K562 (cell line): ENCODE data around the gene CALHM4. TPM values are rescaled to one million over a fixed set of nuclear protein-coding genes. Genes with fewer than 3 reads are reported as not detected.

ENCODE experiments used
- ATAC-seq: fragments of 200-7000 bp; cut with Tn5 transposase; 3 replicates; pipeline ENCODE4 v1.9.1; 2020; ENCODE audit warnings: moderate library complexity
- BruUV-seq: library from RNA; stranded (reverse); fragments of 400-500 nt; replicated peaks from 2 replicates; lab custom pipeline; 2021; lab: Mats Ljungman, UMichigan
- CTCF ChIA-PET: fragments of 300-600 bp; formaldehyde crosslinking; extraction: SDS; loops from one replicate; lab custom pipeline; 2021; ENCODE audit warnings: low intra/inter-chr PET ratio; lab: Yijun Ruan, JAX
- POLR2A ChIA-PET: fragments of 300-600, 350-650 bp; sonication (Branson Sonifier 250); formaldehyde crosslinking; extraction: SDS; loops from one replicate; lab custom pipeline; 2021; ENCODE audit warnings: antibody characterized with exemption, inconsistent platforms; lab: Yijun Ruan, JAX
- DNase-seq, 4 experiments: peaks; one replicate each; pipeline versions ENCODE4 v3.0.0 to v3.0.0-alpha.2; 2011 to 2018; ENCODE audit warnings: low spot score in 3 of 4, mixed read lengths in 3 of 4; ENCODE audit errors: extremely low read depth in 1 of 4
- FAIRE-seq: peaks from 2 replicates; lab custom pipeline; 2011; peaks lifted over from hg19 to GRCh38; lab: Jason Lieb, UNC
- H2AFZ ChIP-seq: 2 replicates; pipeline ENCODE4 v1.6.0; 2011; ENCODE audit warnings: low read depth, low read length, control low read depth, inconsistent platforms
- H3K27ac ChIP-seq: fragments of 200-600 bp; 3 replicates; pipeline ENCODE4 v1.8.0; 2011; ENCODE audit warnings: low read depth, mild to moderate bottlenecking, control low read depth, inconsistent platforms, low read length, moderate library complexity, mixed read lengths; ENCODE audit errors: extremely low read depth
- H3K27me3 ChIP-seq, 2 experiments: fragments of 300-600 bp in 1 of 2; 2 replicates in 1 of 2; 3 replicates in 1 of 2; pipeline versions ENCODE4 v1.6.0 to v1.8.0; 2011; ENCODE audit warnings: inconsistent platforms in 2 of 2, low read length in 2 of 2, mild to moderate bottlenecking in 1 of 2, mixed read lengths in 1 of 2, moderate library complexity in 1 of 2; ENCODE audit not compliant: control insufficient read depth in 2 of 2, insufficient read depth in 2 of 2
- H3K36me3 ChIP-seq: fragments of 300-600 bp; 3 replicates; pipeline ENCODE4 v1.8.0; 2011; ENCODE audit warnings: mild to moderate bottlenecking, low read length, inconsistent platforms; ENCODE audit not compliant: control insufficient read depth, insufficient read depth
- H3K4me1 ChIP-seq, 2 experiments: fragments of 200-600 bp in 1 of 2; replicated peaks in 1 of 2; 2 replicates in 1 of 2; 3 replicates in 1 of 2; pipeline versions ENCODE4 v1.5.1 to v1.8.0; 2011; ENCODE audit warnings: inconsistent platforms in 2 of 2, low read length in 2 of 2, mild to moderate bottlenecking in 1 of 2, mixed read lengths in 1 of 2, moderate library complexity in 1 of 2; ENCODE audit not compliant: control insufficient read depth in 2 of 2, insufficient read depth in 2 of 2
- H3K4me2 ChIP-seq: 2 replicates; pipeline ENCODE4 v1.6.1; 2011; ENCODE audit warnings: low read length, control low read depth, inconsistent platforms, mixed read lengths; ENCODE audit not compliant: insufficient read depth
- H3K4me3 ChIP-seq: fragments of 200-600 bp; sonication (generic), shearing (Covaris generic); 2 replicates; pipeline ENCODE4 v1.5.1; 2016; ENCODE audit warnings: control low read depth, inconsistent platforms
- H3K79me2 ChIP-seq: fragments of 200-600 bp; 3 replicates; pipeline ENCODE4 v1.8.0; 2011; ENCODE audit warnings: low read length, inconsistent platforms; ENCODE audit not compliant: control insufficient read depth, insufficient read depth
- H3K9ac ChIP-seq, 2 experiments: 2 replicates each; pipeline versions ENCODE4 v1.6.0 to v1.6.1; 2011; ENCODE audit warnings: low read depth in 2 of 2, low read length in 2 of 2, control low read depth in 1 of 2, inconsistent platforms in 1 of 2, mild to moderate bottlenecking in 1 of 2, mixed read lengths in 1 of 2; ENCODE audit not compliant: insufficient read depth in 1 of 2
- H3K9me1 ChIP-seq: one replicate; pipeline ENCODE4 v1.6.0; 2011; ENCODE audit warnings: inconsistent platforms, mild to moderate bottlenecking, low read length, moderate library complexity; ENCODE audit not compliant: control insufficient read depth, insufficient read depth
- H3K9me3 ChIP-seq: replicated peaks from 2 replicates; pipeline ENCODE4 v1.5.1; 2011; ENCODE audit warnings: low read depth, low read length, inconsistent platforms; ENCODE audit not compliant: control insufficient read depth, insufficient read depth
- H4K20me1 ChIP-seq: replicated peaks from 2 replicates; pipeline ENCODE4 v1.6.1; 2011; ENCODE audit warnings: low read length, inconsistent platforms, mixed read lengths; ENCODE audit not compliant: control insufficient read depth, insufficient read depth
- AFF1 ChIP-seq, 2 experiments: fragments of 450-650 bp; IDR thresholded peaks; 2 replicates each; pipeline ENCODE4 v1.6.1; 2018; ENCODE audit warnings: mild to moderate bottlenecking in 2 of 2, low read depth in 1 of 2; ENCODE audit not compliant: partially characterized antibody in 2 of 2
- MIER1 ChIP-seq: fragments of 450-650 bp; IDR thresholded peaks from 2 replicates; pipeline ENCODE4 v1.6.1; 2016; ENCODE audit warnings: antibody characterized with exemption, mild to moderate bottlenecking, low read depth
- MYNN ChIP-seq, 2 experiments: sonication (generic); formaldehyde crosslinking in 1 of 2; IDR thresholded peaks; 2 replicates each; pipeline versions ENCODE4 v1.5.0 to v1.6.1; 2016 to 2020; ENCODE audit warnings: antibody characterized with exemption in 1 of 2, missing genetic modification reagents in 1 of 2
- SMARCC2 ChIP-seq: fragments of 450-650 bp; IDR thresholded peaks from 2 replicates; pipeline ENCODE4 v1.6.1; 2017; ENCODE audit warnings: antibody characterized with exemption, moderate library complexity, mild to moderate bottlenecking, low read depth
- ZFX ChIP-seq: sonication (generic); formaldehyde crosslinking; IDR thresholded peaks from 2 replicates; pipeline ENCODE4 v1.8.0; 2022; ENCODE audit warnings: mild to moderate bottlenecking, missing genetic modification reagents, moderate library complexity
- ZNF212 ChIP-seq: fragments of 450-650 bp; formaldehyde crosslinking; IDR thresholded peaks from 2 replicates; pipeline ENCODE4 v1.4.0; 2020; ENCODE audit warnings: mild to moderate bottlenecking
- ZNF584 ChIP-seq: fragments of 200-800 bp; sonication (Bioruptor generic); IDR thresholded peaks from 2 replicates; pipeline ENCODE4 v1.6.1; 2016; ENCODE audit warnings: low read depth, mild to moderate bottlenecking, missing genetic modification characterization, missing compliant biosample characterization
- ZNF766 ChIP-seq: fragments of 200-800 bp; sonication (Bioruptor generic); conservative IDR thresholded peaks from 2 replicates; pipeline ENCODE4 v1.6.1; 2016; ENCODE audit warnings: missing genetic modification characterization, missing compliant biosample characterization
- WGBS: fragments of 100-300 bp; shearing (Covaris generic); methylation state at CpG from one replicate; pipeline ENCODE4 v1.1.6; 2016; ENCODE audit warnings: low coverage, mixed read lengths; ENCODE audit not compliant: insufficient coverage; ENCODE audit errors: missing lambda C conversion rate; 5-methylcytosine and 5-hydroxymethylcytosine counted together
- in situ Hi-C: fragments of 300-500 bp; cut with MboI; formaldehyde crosslinking; loops from 4 replicates; pipeline ENCODE4 v1.15.0; 2018; ENCODE audit warnings: inconsistent platforms, mixed read lengths
- intact Hi-C: fragments of 100-400 bp; cut with micrococcal nuclease; formaldehyde crosslinking; loops from 2 replicates; pipeline ENCODE4 v1.14.2; 2022
- polyA plus RNA-seq, 8 experiments: library from polyadenylated mRNA; depleted of rRNA in 4 of 8; stranded (reverse) in 5 of 8; unstranded in 3 of 8; fragments of >200 nt; fragmentation: Nextera tagmentation in 2 of 8; fragmentation: Illumina TruSeq in 1 of 8; extraction: Ambion mirVana in 2 of 8; extraction: Trizol in 1 of 8; gene quantifications; 2 replicates each; pipeline versions ENCODE4 v1.2.1 to v1.2.3, GENCODE V29; 2011 to 2014; ENCODE audit warnings: inconsistent platforms in 1 of 8, missing spikeins in 1 of 8
- total RNA-seq, 7 experiments: library from RNA; depleted of rRNA in 6 of 7; stranded (reverse); fragments of >200 nt in 6 of 7; fragmentation: Illumina TruSeq in 2 of 7; extraction: Trizol in 2 of 7; gene quantifications; 2 replicates each; pipeline versions ENCODE4 v1.2.1 to v1.2.3, GENCODE V29; 2011 to 2021; ENCODE audit warnings: low replicate concordance in 1 of 7

The CALHM4 gene
- total and polyA plus RNA-seq, 9 of the 15 experiments (the other 6 are each of a cell fraction or from before 2014, with no cell fraction given), result not detected

GRCh38 chr6:116596815-116597214, 43.3 kb downstream of the CALHM4 start:
- peaks cover 22% of the 10 kb centered on the region; the same call in 2 of the 3 replicates for H3K36me3 ChIP-seq
- H3K4me2 ChIP-seq, result no peak overlapping the region
- peak in 3 of 4 experiments; percentile 17 to 34 (median 19) for DNase-seq
- in situ Hi-C loops, result no loop called here
- no peak overlapping the region for H2AFZ ChIP-seq
- no peaks in the 10 kb centered on the region for H3K27me3 ChIP-seq
- CTCF ChIA-PET, result no interaction called here
- no peaks in the 10 kb centered on the region for H3K79me2 ChIP-seq
- no peak overlapping the region for H3K27ac ChIP-seq
- intact Hi-C loops, result no loop called here
- no peaks in the 10 kb centered on the region for H3K9me1 ChIP-seq
- peak; percentile 49; the same call in 1 of the 3 replicates for ATAC-seq
- no peak for FAIRE-seq
- H3K4me3 ChIP-seq, result no peak overlapping the region
- BruUV-seq, result no TSS peak
- POLR2A ChIA-PET, result interaction anchor here (1.1 kb wide), 1 partner anchor 26 kb away, joined by 3 read pairs; the partner anchor contains the start of gene RWDD1
- 21% methylated on average over 2 of the region's 4 CpGs for WGBS
- no peak overlapping the region for H3K9ac ChIP-seq
- no peaks in the 10 kb centered on the region for H4K20me1 ChIP-seq
- H3K9me3 ChIP-seq, result no peaks in the 10 kb centered on the region
- no peaks in the 10 kb centered on the region for H3K4me1 ChIP-seq
- TF ChIP-seq MIER1 (peak; percentile 92), SMARCC2 (no peak), AFF1 (IDR thresholded peaks at IDR 0.05; ENCODE audit: low read depth in 1 of 2, partially characterized antibody in 2 of 2) (peak in 1 of 2 experiments; percentile 64), ZNF584 (CRISPR knock-in tag) (no peak), ZNF766 (CRISPR knock-in tag) (0 out of 2 replicates have a peak, but pooled peaks have one; percentile 21), ZNF212 (CRISPR knock-in tag) (no peak), MYNN (IDR thresholded peaks at IDR 0.05) (no peak), MYNN (CRISPR knock-in tag; IDR thresholded peaks at IDR 0.05) (no peak), ZFX (no peak)
